Measurements from ENCODE around the gene DDR2. TPM values are rescaled to one million over a fixed set of nuclear protein-coding genes. Genes with fewer than 3 reads are reported as not detected.
"Not testable (repeated sequence)": the region's sequence is repeated elsewhere in the genome, so short reads cannot be mapped to it uniquely, and the experiment has no call there.

DDR2 gene
- total RNA-seq, 1 donor from 2014 or later: 1.1 TPM

DNA sequence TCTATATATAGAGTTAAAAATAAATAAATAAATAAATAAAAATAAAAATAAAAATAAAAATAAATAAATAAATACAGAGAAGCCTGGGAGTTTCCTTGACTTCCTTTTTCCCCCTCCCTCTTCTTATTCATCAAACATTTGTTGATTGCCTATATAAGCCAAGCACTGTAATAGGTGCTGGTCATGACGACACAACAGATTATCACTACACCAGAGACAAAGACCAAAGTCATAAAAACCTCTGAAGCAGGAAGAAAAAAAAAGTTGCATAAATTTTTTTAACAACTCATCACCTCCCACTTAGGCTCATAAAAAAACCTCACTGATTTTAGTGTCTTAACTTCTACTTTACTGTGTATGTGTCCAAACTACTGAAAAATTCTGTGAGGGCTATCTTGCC, 95.2 kb downstream of the DDR2 start:
- H3K36me3 Mint-ChIP-seq (ENCODE audit: low read depth); H3K27ac Mint-ChIP-seq; DNase-seq (ENCODE audit: low spot score); intact Hi-C loops (cut with micrococcal nuclease); H3K27me3 Mint-ChIP-seq (ENCODE audit: low read depth); H3K4me3 Mint-ChIP-seq (ENCODE audit: low read depth); H3K4me1 Mint-ChIP-seq (ENCODE audit: low read depth); H3K9me3 Mint-ChIP-seq: not testable (repeated sequence)

DNA sequence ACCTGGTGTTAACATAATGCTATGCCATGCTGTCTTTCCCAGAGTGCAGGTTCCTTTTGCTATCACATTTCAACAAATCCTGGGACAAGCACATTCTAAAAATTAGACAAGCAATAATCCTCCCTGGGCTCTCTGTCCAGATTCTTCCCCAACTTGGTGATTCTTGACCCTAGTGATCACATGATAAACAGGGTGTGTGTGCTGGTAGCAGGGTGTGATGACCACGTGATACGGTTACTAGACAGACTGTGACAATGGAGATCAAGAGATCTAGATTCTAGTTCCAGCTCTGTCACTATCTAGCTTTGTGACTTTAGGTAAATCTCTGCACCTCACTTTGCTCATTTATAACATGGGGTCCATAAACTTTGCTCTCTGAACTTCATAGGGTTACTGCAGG, 96.3 kb downstream of the DDR2 start:
- no peaks in the 10 kb centered on the region for H3K9me3 Mint-ChIP-seq

DNA sequence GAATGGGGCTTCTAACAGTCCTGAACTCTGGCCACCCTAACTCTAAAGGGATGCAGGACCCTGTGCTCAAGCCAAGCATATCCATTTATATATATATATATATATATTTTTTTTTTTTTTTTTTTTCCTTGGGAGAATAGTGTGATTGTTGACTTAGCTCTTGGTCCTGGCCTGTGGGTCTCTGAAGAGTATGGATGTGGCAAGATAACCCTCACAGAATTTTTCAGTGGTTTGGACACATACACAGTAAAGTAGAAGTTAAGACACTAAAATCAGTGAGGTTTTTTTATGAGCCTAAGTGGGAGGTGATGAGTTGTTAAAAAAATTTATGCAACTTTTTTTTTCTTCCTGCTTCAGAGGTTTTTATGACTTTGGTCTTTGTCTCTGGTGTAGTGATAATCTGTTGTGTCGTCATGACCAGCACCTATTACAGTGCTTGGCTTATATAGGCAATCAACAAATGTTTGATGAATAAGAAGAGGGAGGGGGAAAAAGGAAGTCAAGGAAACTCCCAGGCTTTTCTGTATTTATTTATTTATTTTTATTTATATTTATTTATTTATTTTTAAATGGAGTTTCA, 97.0 kb downstream of the DDR2 start:
- not testable (repeated sequence) for H3K36me3 Mint-ChIP-seq (ENCODE audit: low read depth)

More for the DNA sequence above, 96.3 kb downstream of the DDR2 start:
- Mint-ChIP-seq H3K4me3 (ENCODE audit: low read depth) (no peak overlapping the region), H3K27ac (no peak overlapping the region), H3K27me3 (ENCODE audit: low read depth) (peaks cover 3% of the 10 kb centered on the region), H3K4me1 (ENCODE audit: low read depth) (no peaks in the 10 kb centered on the region), H3K36me3 (ENCODE audit: low read depth) (no peaks in the 10 kb centered on the region)
- intact Hi-C loops (cut with micrococcal nuclease): no loop called here
- no peak for DNase-seq (ENCODE audit: low spot score)

DNA sequence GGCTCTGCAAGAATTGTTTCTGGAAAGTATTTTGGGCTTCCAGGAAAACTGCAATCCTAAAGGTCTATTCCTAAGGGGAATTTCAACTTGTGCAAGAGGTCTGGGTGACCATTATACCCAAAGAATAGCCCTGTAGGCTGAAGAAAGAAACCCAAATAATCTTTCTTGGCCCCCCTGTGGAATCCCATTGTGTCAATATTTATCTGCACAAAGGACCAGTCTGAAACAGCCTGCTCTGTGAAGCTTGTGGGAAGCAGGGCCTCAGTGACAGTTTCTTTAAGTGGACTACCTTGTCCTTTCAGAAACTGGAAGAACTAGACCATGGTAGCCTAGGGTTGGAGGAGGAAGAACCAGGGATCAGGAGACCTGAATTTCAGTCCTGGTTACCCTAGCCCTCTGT, 99.8 kb downstream of the DDR2 start:
- Mint-ChIP-seq H3K27me3 (ENCODE audit: low read depth) (peaks cover 3% of the 10 kb centered on the region), H3K4me3 (ENCODE audit: low read depth) (no peak overlapping the region), H3K4me1 (ENCODE audit: low read depth) (no peaks in the 10 kb centered on the region), H3K36me3 (ENCODE audit: low read depth) (no peaks in the 10 kb centered on the region), H3K27ac (no peak overlapping the region), H3K9me3 (no peaks in the 10 kb centered on the region)
- no peak for DNase-seq (ENCODE audit: low spot score)
- intact Hi-C loops (cut with micrococcal nuclease): no loop called here

More for the DNA sequence above, 97.0 kb downstream of the DDR2 start:
- H3K27me3 Mint-ChIP-seq (ENCODE audit: low read depth); DNase-seq (ENCODE audit: low spot score); H3K27ac Mint-ChIP-seq; intact Hi-C loops (cut with micrococcal nuclease); H3K9me3 Mint-ChIP-seq; H3K4me1 Mint-ChIP-seq (ENCODE audit: low read depth); H3K4me3 Mint-ChIP-seq (ENCODE audit: low read depth): not testable (repeated sequence)

DNA sequence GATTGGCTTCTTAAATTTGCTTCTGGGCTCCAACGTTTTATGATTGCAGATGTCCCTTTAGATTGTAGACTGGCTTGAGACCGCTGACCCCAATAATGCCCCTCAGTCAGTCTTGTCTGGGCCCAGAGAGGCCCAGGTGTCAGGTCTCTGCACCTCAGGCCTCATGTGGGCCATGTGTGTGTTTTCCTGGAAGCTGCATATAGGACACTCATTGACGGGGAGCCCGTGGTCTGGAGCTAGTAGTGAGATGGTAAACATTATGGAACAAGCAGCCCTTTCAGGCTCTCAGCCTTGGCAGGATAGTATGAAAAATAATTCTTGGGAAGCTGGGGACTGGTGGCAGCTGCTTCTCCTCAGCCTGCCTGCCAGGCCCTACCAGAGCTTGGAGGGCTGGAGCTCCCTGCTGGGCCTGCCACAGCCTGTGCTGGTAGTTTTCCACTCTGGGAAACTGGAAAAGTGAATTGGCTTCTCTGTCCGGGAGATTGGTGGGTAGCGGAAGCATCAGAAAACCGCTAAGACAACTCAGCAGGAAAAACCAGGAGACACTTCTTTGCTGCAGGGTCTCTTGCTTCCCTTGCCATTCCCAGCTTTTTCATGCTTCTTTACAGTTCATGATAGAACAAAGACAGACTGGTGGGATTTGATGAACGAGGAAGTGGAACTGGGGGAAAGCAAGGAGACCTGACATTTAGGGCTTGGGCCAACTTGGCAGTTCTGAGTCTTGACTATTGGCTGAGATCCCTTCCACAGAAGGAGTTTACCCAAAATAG, 100.5 kb downstream of the DDR2 start:
- Mint-ChIP-seq H3K27ac (no peak overlapping the region), H3K27me3 (ENCODE audit: low read depth) (peaks cover 3% of the 10 kb centered on the region), H3K36me3 (ENCODE audit: low read depth) (no peaks in the 10 kb centered on the region), H3K4me3 (ENCODE audit: low read depth) (no peak overlapping the region), H3K4me1 (ENCODE audit: low read depth) (no peaks in the 10 kb centered on the region), H3K9me3 (no peaks in the 10 kb centered on the region)
- intact Hi-C loops (cut with micrococcal nuclease): no loop called here
- no peak for DNase-seq (ENCODE audit: low spot score)

DNA sequence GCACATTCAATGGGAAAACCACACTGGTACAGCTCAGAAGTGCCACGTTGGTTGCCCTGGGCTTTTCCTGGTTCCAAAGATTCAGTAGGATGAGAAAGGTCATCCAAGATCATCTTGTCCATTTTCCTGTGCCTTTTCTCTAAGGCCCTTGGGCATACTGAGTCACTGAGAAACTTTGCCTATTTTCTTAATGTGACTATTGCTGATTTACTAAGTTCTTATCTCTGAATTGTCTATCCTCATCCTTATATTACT, 101.0 kb downstream of the DDR2 start:
- H3K9me3 Mint-ChIP-seq: no peaks in the 10 kb centered on the region
- DNase-seq (ENCODE audit: low spot score): no peak
- intact Hi-C loops (cut with micrococcal nuclease): no loop called here
- H3K27ac Mint-ChIP-seq: no peak overlapping the region
- no peak overlapping the region for H3K4me3 Mint-ChIP-seq (ENCODE audit: low read depth)
- H3K27me3 Mint-ChIP-seq (ENCODE audit: low read depth): peaks cover 3% of the 10 kb centered on the region
- no peaks in the 10 kb centered on the region for H3K4me1 Mint-ChIP-seq (ENCODE audit: low read depth)
- H3K36me3 Mint-ChIP-seq (ENCODE audit: low read depth): no peaks in the 10 kb centered on the region

DNA sequence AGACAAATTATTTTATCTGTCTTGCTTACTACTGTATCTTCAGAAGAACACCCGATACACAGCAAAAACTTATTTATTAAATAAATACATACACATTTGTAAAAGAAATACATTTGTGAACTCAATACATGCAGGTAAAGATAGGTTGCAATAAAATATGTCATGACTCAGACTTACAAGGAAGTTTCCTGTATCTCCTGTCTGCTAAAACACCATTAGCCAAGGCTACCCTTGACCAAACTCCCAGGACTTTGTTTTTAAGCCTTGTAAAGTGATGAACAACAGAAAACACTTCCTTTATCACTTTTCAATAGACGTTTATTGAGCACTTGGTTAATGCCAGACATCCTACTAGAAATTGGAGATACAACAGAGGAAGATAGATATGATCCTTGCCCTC, 101.8 kb downstream of the DDR2 start:
- no peaks in the 10 kb centered on the region for H3K36me3 Mint-ChIP-seq (ENCODE audit: low read depth)
- intact Hi-C loops (cut with micrococcal nuclease): no loop called here
- H3K9me3 Mint-ChIP-seq: no peaks in the 10 kb centered on the region
- H3K27me3 Mint-ChIP-seq (ENCODE audit: low read depth): no peaks in the 10 kb centered on the region
- no peak for DNase-seq (ENCODE audit: low spot score)
- H3K4me3 Mint-ChIP-seq (ENCODE audit: low read depth): no peak overlapping the region
- H3K4me1 Mint-ChIP-seq (ENCODE audit: low read depth): no peaks in the 10 kb centered on the region
- H3K27ac Mint-ChIP-seq: no peak overlapping the region

DNA sequence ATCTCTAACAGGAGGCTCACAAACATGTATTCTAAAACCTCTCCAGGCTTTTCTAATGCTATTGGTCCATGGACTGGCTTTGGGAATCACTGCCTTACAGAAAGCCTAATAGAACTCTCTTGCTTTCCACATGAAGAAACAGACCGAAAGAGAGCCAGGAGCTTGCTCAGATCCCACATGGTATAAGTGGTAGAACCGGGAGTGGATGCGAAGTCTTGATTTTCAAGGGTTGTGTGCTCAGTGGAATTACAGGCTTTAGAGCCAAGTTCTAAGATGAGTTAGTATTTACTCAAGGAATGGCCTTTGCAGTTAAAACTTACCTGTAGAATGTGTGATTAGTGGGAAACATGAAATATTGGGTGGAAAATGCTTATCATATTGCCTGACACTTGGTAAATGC, 103.9 kb downstream of the DDR2 start:
- Mint-ChIP-seq H3K27me3 (ENCODE audit: low read depth) (peaks cover 3% of the 10 kb centered on the region), H3K9me3 (no peaks in the 10 kb centered on the region), H3K27ac (no peak overlapping the region), H3K4me1 (ENCODE audit: low read depth) (no peaks in the 10 kb centered on the region), H3K4me3 (ENCODE audit: low read depth) (no peak overlapping the region), H3K36me3 (ENCODE audit: low read depth) (no peaks in the 10 kb centered on the region)
- intact Hi-C loops (cut with micrococcal nuclease): no loop called here
- no peak for DNase-seq (ENCODE audit: low spot score)

DNA sequence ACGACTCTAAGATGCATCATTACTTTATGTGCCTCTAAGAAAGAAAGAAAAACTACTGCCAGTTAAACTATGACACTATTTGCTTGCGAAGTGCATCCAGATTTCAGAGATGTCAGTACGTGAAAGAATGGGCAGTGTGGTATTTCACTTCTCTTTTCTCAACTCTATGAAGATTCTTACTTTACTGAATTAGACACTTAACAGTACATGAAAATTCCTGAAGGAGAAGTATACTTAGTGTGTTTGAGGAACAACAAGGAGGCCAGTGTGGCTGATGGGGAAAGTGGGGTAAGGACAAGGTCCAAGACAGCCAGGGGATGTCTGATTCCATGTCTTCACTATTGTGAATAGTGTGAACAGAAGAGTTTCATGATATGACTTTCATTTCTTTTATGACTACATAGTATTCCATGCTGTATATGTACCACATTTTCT, 104.4 kb downstream of the DDR2 start:
- H3K27ac Mint-ChIP-seq: no peak overlapping the region
- no peaks in the 10 kb centered on the region for H3K4me1 Mint-ChIP-seq (ENCODE audit: low read depth)
- no peak overlapping the region for H3K4me3 Mint-ChIP-seq (ENCODE audit: low read depth)
- H3K27me3 Mint-ChIP-seq (ENCODE audit: low read depth): peaks cover 3% of the 10 kb centered on the region
- no peaks in the 10 kb centered on the region for H3K9me3 Mint-ChIP-seq
- intact Hi-C loops (cut with micrococcal nuclease): no loop called here
- H3K36me3 Mint-ChIP-seq (ENCODE audit: low read depth): no peaks in the 10 kb centered on the region
- no peak for DNase-seq (ENCODE audit: low spot score)

DNA sequence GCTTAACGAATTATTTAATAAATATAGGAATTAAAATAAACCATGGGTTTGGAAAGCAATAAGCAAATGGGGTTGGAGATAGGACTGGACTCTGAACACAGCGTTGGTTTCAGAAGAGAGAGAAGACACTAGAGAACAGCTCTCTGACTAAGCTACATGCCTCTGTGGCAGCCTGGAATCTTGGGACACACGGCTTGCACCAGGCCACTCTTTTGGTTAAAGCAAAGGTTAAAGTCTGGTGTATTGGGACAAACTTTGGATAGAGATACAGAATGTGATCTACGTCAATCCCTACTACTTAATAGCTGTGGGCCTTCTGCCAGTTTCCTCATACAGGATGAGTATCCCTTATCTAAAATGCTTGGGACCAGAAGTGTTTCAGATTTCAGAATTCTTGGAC, 108.5 kb downstream of the DDR2 start:
- Mint-ChIP-seq H3K36me3 (ENCODE audit: low read depth) (no peaks in the 10 kb centered on the region), H3K27ac (no peak overlapping the region), H3K4me1 (ENCODE audit: low read depth) (no peaks in the 10 kb centered on the region), H3K9me3 (no peaks in the 10 kb centered on the region), H3K27me3 (ENCODE audit: low read depth) (peaks cover 3% of the 10 kb centered on the region), H3K4me3 (ENCODE audit: low read depth) (no peak overlapping the region)
- no peak for DNase-seq (ENCODE audit: low spot score)
- intact Hi-C loops (cut with micrococcal nuclease): no loop called here

DNA sequence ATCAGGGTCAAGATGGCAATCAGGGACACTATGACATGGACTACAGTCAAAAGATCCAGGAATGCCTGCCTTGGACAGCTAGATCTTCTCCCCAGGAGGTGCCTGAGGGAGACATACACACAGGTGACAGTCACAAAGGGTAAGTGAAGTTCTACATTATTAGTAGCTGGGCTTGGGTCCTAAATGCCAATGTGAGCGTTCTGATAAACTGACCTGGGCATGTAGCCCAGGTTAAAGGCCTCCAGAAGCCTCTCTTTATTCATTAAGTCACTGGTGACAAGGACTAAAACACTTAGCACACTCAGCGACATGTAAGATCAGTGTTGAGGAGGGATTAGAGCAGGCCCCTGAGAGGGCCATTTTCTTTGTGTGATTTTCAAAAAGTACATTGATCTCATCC, 109.3 kb downstream of the DDR2 start:
- Mint-ChIP-seq H3K27me3 (ENCODE audit: low read depth) (peaks cover 3% of the 10 kb centered on the region), H3K27ac (no peak overlapping the region), H3K4me1 (ENCODE audit: low read depth) (no peaks in the 10 kb centered on the region), H3K4me3 (ENCODE audit: low read depth) (no peak overlapping the region), H3K36me3 (ENCODE audit: low read depth) (no peaks in the 10 kb centered on the region), H3K9me3 (no peaks in the 10 kb centered on the region)
- no peak for DNase-seq (ENCODE audit: low spot score)
- intact Hi-C loops (cut with micrococcal nuclease): no loop called here

DNA sequence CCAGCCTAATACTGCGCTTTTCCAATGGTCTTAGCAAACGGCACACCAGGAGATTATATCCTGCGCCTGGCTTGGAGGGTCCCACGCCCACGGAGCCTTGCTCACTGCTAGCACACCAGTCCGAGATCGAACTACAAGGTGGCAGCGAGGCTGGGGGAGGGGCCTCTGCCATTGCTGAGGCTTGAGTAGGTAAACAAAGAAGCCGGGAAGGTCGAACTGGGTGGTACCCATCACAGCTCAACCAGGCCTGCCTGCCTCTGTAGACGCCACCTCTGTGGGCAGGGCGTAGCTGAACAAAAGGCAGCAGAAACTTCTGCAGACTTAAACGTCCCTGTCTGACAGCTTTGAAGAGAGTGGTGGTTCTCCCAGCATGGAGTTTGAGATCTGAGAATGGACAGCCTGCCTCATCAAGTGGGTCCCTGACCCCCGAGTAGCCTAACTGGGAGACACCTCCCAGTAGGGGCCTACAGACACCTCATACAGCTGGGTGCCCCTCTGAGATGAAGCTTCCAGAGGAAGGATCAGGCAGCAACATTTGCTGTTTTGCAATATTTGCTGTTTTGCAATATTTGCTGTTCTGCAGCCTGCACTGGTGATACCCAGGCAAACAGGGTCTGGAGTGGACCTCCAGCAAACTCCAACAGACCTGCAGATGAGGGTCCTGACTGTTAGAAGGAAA, 114.1 kb downstream of the DDR2 start:
- intact Hi-C loops (cut with micrococcal nuclease); H3K4me3 Mint-ChIP-seq (ENCODE audit: low read depth); H3K27me3 Mint-ChIP-seq (ENCODE audit: low read depth); DNase-seq (ENCODE audit: low spot score); H3K27ac Mint-ChIP-seq; H3K36me3 Mint-ChIP-seq (ENCODE audit: low read depth); H3K4me1 Mint-ChIP-seq (ENCODE audit: low read depth); H3K9me3 Mint-ChIP-seq: not testable (repeated sequence)

DNA sequence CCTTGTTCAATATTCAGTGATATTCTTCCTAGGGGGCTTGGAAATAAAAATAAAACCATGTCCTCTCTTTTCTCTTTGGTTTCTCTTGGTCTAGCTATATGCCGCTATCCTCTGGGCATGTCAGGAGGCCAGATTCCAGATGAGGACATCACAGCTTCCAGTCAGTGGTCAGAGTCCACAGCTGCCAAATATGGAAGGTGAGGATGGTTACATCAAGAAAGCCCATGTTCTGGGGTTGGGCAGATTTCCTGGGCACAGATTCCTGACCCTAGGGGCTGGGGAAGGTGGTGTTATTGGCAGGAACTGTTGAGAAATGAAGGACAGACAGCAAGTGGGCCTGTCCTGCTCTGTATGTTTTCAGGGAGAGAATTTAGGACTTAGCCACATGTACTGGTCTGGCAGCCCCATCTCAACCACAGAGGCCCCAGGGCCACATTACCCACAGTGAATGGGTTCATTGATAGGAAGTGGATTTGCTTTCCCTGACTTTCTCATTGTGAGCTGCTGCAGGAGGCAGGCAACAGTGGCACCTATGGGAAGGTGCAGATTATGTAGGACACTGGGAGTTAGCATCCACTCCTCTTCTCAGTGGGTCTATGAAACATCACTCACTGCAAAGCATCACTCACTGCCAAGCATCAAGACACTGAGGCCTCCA, 120.9 kb downstream of the DDR2 start:
- Mint-ChIP-seq H3K27me3 (ENCODE audit: low read depth) (no peaks in the 10 kb centered on the region), H3K4me3 (ENCODE audit: low read depth) (no peak overlapping the region), H3K27ac (no peak overlapping the region), H3K4me1 (ENCODE audit: low read depth) (no peaks in the 10 kb centered on the region), H3K36me3 (ENCODE audit: low read depth) (no peaks in the 10 kb centered on the region), H3K9me3 (no peaks in the 10 kb centered on the region)
- intact Hi-C loops (cut with micrococcal nuclease): no loop called here
- no peak for DNase-seq (ENCODE audit: low spot score)
